ENCODE measurements around the gene RNF5.

RNF5 gene

GRCh38 chr6:32188381-32189068 is 10.3 kb downstream of the RNF5 start:
- H3K9me3 ChIP-seq (ENCODE audit: severe bottlenecking): no peaks in the 10 kb centered on the region
- peaks cover 9% of the 10 kb centered on the region for H3K4me1 ChIP-seq (ENCODE audit: insufficient read depth, poor library complexity, severe bottlenecking)
- peaks cover 28% of the 10 kb centered on the region for H3K36me3 ChIP-seq (ENCODE audit: low read depth)
- peak overlapping the region; percentile 81 for H3K27ac ChIP-seq (ENCODE audit: poor library complexity, severe bottlenecking)
- TF ChIP-seq CTCF (IDR thresholded peaks at IDR 0.05; ENCODE audit: poor library complexity, severe bottlenecking): no peak
- peak overlapping the region; percentile 70 for H3K4me3 ChIP-seq (ENCODE audit: severe bottlenecking)
- no peaks in the 10 kb centered on the region for H3K27me3 ChIP-seq (ENCODE audit: insufficient read depth, poor library complexity, severe bottlenecking)
- DNase-seq (ENCODE audit: low spot score) (no peak), ATAC-seq (ENCODE audit: low read depth) (no peak)

- no peak for ATAC-seq (ENCODE audit: low read depth)
- H3K4me1 ChIP-seq (ENCODE audit: insufficient read depth, poor library complexity, severe bottlenecking): peaks cover 9% of the 10 kb centered on the region
- peaks cover 21% of the 10 kb centered on the region for H3K36me3 ChIP-seq (ENCODE audit: low read depth)
- H3K27me3 ChIP-seq (ENCODE audit: insufficient read depth, poor library complexity, severe bottlenecking): no peaks in the 10 kb centered on the region
- DNase-seq (ENCODE audit: low spot score): no peak
- no peaks in the 10 kb centered on the region for H3K9me3 ChIP-seq (ENCODE audit: severe bottlenecking)
- peak overlapping the region; percentile 70 for H3K4me3 ChIP-seq (ENCODE audit: severe bottlenecking)
- H3K27ac ChIP-seq (ENCODE audit: poor library complexity, severe bottlenecking): peak overlapping the region; percentile 81
- TF ChIP-seq CTCF (IDR thresholded peaks at IDR 0.05; ENCODE audit: poor library complexity, severe bottlenecking): no peak
Measured at GRCh38 chr6:32189069-32189741, 11.0 kb downstream of the RNF5 start.

- Histone ChIP-seq H3K36me3 (ENCODE audit: low read depth) (peaks cover 18% of the 10 kb centered on the region), H3K4me1 (ENCODE audit: insufficient read depth, poor library complexity, severe bottlenecking) (peaks cover 10% of the 10 kb centered on the region), H3K27me3 (ENCODE audit: insufficient read depth, poor library complexity, severe bottlenecking) (no peaks in the 10 kb centered on the region), H3K4me3 (ENCODE audit: severe bottlenecking) (peak overlapping the region; percentile 70), H3K9me3 (ENCODE audit: severe bottlenecking) (no peaks in the 10 kb centered on the region), H3K27ac (ENCODE audit: poor library complexity, severe bottlenecking) (peak overlapping the region; percentile 81)
- DNase-seq (ENCODE audit: low spot score) (no peak), ATAC-seq (ENCODE audit: low read depth) (no peak)
- no peak for TF ChIP-seq CTCF (IDR thresholded peaks at IDR 0.05; ENCODE audit: poor library complexity, severe bottlenecking)
Measured at GRCh38 chr6:32189742-32190053, 11.5 kb downstream of the RNF5 start.

DNA sequence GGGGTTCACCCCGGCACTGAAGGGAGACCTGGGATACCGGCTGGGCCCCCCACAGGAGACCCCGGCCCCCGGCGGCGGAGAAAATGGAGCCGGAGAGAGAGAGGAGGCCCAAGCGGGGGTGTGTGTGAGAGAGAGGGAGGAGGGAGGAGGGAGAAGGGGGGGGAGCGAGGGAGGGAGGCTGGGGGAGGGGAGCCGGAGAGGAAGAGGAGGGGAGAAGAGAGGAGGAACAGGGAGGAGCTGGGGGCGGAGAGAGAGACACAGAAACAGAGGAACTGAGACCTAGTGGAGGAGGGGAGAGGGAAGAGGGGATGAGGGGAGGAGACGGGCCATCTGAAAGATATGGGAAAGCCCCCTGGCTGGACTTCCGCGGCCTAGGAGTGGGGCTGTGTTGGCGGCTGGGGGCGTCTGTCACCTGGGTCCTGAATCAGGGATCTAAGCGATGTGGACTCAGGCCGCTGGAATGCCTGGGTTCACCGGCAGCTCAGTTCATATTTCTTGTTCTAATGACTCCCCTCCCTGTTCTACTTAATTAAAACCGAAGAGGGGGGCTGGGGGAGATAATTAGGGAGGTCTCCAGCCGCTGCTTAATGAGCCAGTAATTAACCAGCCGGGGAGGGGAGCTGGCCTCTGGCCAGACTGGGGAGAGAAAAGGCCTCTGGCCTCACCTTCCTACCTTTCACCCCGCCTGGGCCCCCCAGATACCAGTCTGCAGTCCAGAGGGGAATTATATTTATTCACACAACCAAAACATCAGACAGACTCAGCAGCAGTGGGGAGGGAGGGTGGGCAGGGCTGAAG is 12.0 kb downstream of the RNF5 start, which contains the start of gene PBX2:
TSS of gene PBX2 (minus strand) at position 149 of the 798 bp plus-strand sequence. CDS start 287 bp downstream, outside the sequence.
- DNase-seq (ENCODE audit: low spot score) (no peak), ATAC-seq (ENCODE audit: low read depth) (peak; percentile 56)
- TF ChIP-seq CTCF (IDR thresholded peaks at IDR 0.05; ENCODE audit: poor library complexity, severe bottlenecking): no peak
- peak within 1 kb of the TSS; percentile 70 for H3K4me3 ChIP-seq (ENCODE audit: severe bottlenecking)
- peak within 1 kb of the TSS; percentile 81 for H3K27ac ChIP-seq (ENCODE audit: poor library complexity, severe bottlenecking)
- H3K27me3 ChIP-seq (ENCODE audit: insufficient read depth, poor library complexity, severe bottlenecking): no peaks in the 10 kb centered on the region
- peaks cover 18% of the 10 kb centered on the region for H3K36me3 ChIP-seq (ENCODE audit: low read depth)
- no peaks in the 10 kb centered on the region for H3K9me3 ChIP-seq (ENCODE audit: severe bottlenecking)
- peaks cover 11% of the 10 kb centered on the region for H3K4me1 ChIP-seq (ENCODE audit: insufficient read depth, poor library complexity, severe bottlenecking)

All from RWPE2 (cell line).